HCT116 (cell line): Measurements from ENCODE around the gene KIAA1671. TPM values are rescaled to one million over a fixed set of nuclear protein-coding genes. Genes with fewer than 3 reads are reported as not detected.

ENCODE experiments used
- ATAC-seq: fragments of 200-7000 bp; cut with Tn5 transposase; 2 replicates; pipeline ENCODE4 v1.9.1; 2020; ENCODE audit warnings: mild to moderate bottlenecking, moderate library complexity
- BruUV-seq: library from RNA; stranded (reverse); fragments of 400-500 nt; replicated peaks from 2 replicates; lab custom pipeline; 2021; lab: Mats Ljungman, UMichigan
- CTCF ChIA-PET: fragments of 300-600 bp; sonication (Branson Sonifier 250); formaldehyde crosslinking; loops from one replicate; lab custom pipeline; 2021; ENCODE audit warnings: antibody characterized with exemption; lab: Charles Lee
- POLR2A ChIA-PET: fragments of 300-600, 350-600 bp; sonication (Branson Sonifier 250); formaldehyde crosslinking; loops from one replicate; lab custom pipeline; 2021; ENCODE audit warnings: antibody characterized with exemption; lab: Charles Lee
- RAD21 ChIA-PET, 2 experiments: fragments of 300-600 bp; sonication (Branson Sonifier 250); formaldehyde crosslinking; loops; one replicate each; lab custom pipeline; 2023; ENCODE audit warnings: low total read pairs in 2 of 2; ENCODE audit not compliant: uncharacterized antibody in 2 of 2, unreplicated experiment in 2 of 2, low non-redundant PET in 1 of 2; lab: Charles Lee
- DNase-seq: peaks from one replicate; pipeline ENCODE4 v3.0.0-alpha.2; 2010; ENCODE audit warnings: low read depth, low spot score
- H2AFZ ChIP-seq: fragments of 200-600 bp; shearing (Covaris generic), sonication (generic); 2 replicates; pipeline ENCODE4 v1.6.1; 2017; ENCODE audit warnings: low read depth, mixed run types, mixed read lengths, antibody characterized with exemption, low read length; ENCODE audit not compliant: poor library complexity, severe bottlenecking
- H3K27ac ChIP-seq: 2 replicates; pipeline ENCODE4 v1.5.1; 2012; ENCODE audit warnings: low read depth, low read length
- H3K27me3 ChIP-seq: fragments of 200-600 bp; sonication (generic); 2 replicates; pipeline ENCODE4 v1.6.1; 2016; ENCODE audit warnings: mixed run types, low read length, mixed read lengths; ENCODE audit not compliant: insufficient read depth
- H3K36me3 ChIP-seq, 2 experiments: fragments of 200-500 bp in 1 of 2; fragments of 200-600 bp in 1 of 2; sonication (Bioruptor generic) in 1 of 2; sonication (generic) in 1 of 2; 2 replicates each; pipeline versions ENCODE4 v1.5.1 to v1.6.1; 2014 to 2016; ENCODE audit warnings: low read length in 2 of 2, inconsistent platforms in 1 of 2, mixed read lengths in 1 of 2, mixed run types in 1 of 2; ENCODE audit not compliant: insufficient read depth in 2 of 2, control insufficient read depth in 1 of 2
- H3K4me1 ChIP-seq, 2 experiments: fragments of 200-600 bp in 1 of 2; sonication (generic) in 1 of 2; 2 replicates each; pipeline versions ENCODE4 v1.5.1 to v1.6.1; 2012 to 2017; ENCODE audit warnings: low read length in 2 of 2, inconsistent platforms in 1 of 2, mild to moderate bottlenecking in 1 of 2, mixed read lengths in 1 of 2, mixed run types in 1 of 2, moderate library complexity in 1 of 2; ENCODE audit not compliant: insufficient read depth in 2 of 2, control insufficient read depth in 1 of 2
- H3K4me2 ChIP-seq: fragments of 200-600 bp; sonication (generic); 2 replicates; pipeline ENCODE4 v1.6.1; 2017; ENCODE audit warnings: mixed run types, low read length, mixed read lengths
- H3K4me3 ChIP-seq, 2 experiments: fragments of 200-600 bp in 1 of 2; sonication (generic) in 1 of 2; replicated peaks in 1 of 2; 2 replicates each; pipeline ENCODE4 v1.5.1; 2011 to 2016; ENCODE audit warnings: low read length in 2 of 2, control low read depth in 1 of 2, low read depth in 1 of 2, mild to moderate bottlenecking in 1 of 2, mixed read lengths in 1 of 2, mixed run types in 1 of 2
- H3K79me2 ChIP-seq: fragments of 200-600 bp; sonication (generic); 2 replicates; pipeline ENCODE4 v1.6.1; 2017; ENCODE audit warnings: mild to moderate bottlenecking, mixed run types, low read length, moderate library complexity, mixed read lengths; ENCODE audit not compliant: insufficient read depth
- H3K9ac ChIP-seq: fragments of 200-600 bp; sonication (generic); 2 replicates; pipeline ENCODE4 v1.6.1; 2016; ENCODE audit warnings: low read length, mixed read lengths
- H3K9me2 ChIP-seq: fragments of 200-600 bp; sonication (generic), shearing (Covaris generic); 2 replicates; pipeline ENCODE4 v1.6.1; 2017; ENCODE audit warnings: mixed run types, mild to moderate bottlenecking, moderate library complexity; ENCODE audit not compliant: insufficient read depth
- H3K9me3 ChIP-seq, 2 experiments: fragments of 200-500 bp in 1 of 2; fragments of 200-600 bp in 1 of 2; sonication (Bioruptor generic) in 1 of 2; sonication (generic) in 1 of 2; 2 replicates each; pipeline ENCODE4 v1.6.1; 2014 to 2017; ENCODE audit warnings: low read length in 2 of 2, mixed read lengths in 2 of 2, inconsistent platforms in 1 of 2, low read depth in 1 of 2, mild to moderate bottlenecking in 1 of 2, mixed run types in 1 of 2, moderate library complexity in 1 of 2; ENCODE audit not compliant: control insufficient read depth in 1 of 2, insufficient read depth in 1 of 2
- H4K20me1 ChIP-seq: fragments of 200-600 bp; sonication (generic), shearing (Covaris generic); 2 replicates; pipeline ENCODE4 v1.6.1; 2017; ENCODE audit warnings: mixed run types, mild to moderate bottlenecking, moderate library complexity; ENCODE audit not compliant: insufficient read depth
- ATF3 ChIP-seq: IDR thresholded peaks from 2 replicates; pipeline ENCODE4 v1.6.1; 2012
- CBX3 ChIP-seq: IDR thresholded peaks from 2 replicates; pipeline ENCODE4 v1.6.1; 2012; ENCODE audit warnings: low read depth
- CEBPB ChIP-seq: IDR thresholded peaks from 2 replicates; pipeline ENCODE4 v1.6.1; 2012; ENCODE audit warnings: low read depth
- CTCF ChIP-seq, 3 experiments: fragments of 200-600 bp in 1 of 3; sonication (generic) in 1 of 3; IDR thresholded peaks in 2 of 3; conservative IDR thresholded peaks in 1 of 3; 2 replicates each; pipeline ENCODE4 v1.5.1; 2012 to 2017; ENCODE audit warnings: low read depth in 2 of 3, low read length in 2 of 3, antibody characterized with exemption in 1 of 3, borderline replicate concordance in 1 of 3, control low read depth in 1 of 3, mild to moderate bottlenecking in 1 of 3, mixed read lengths in 1 of 3, mixed run types in 1 of 3, moderate library complexity in 1 of 3; ENCODE audit not compliant: insufficient read depth in 1 of 3
- EGR1 ChIP-seq: IDR thresholded peaks from 2 replicates; pipeline ENCODE4 v1.6.1; 2012; ENCODE audit warnings: low read depth
- ELF1 ChIP-seq: IDR thresholded peaks from 2 replicates; pipeline ENCODE4 v1.6.1; 2012; ENCODE audit warnings: low read depth, borderline replicate concordance
- EZH2phosphoT487 ChIP-seq: fragments of 200-600 bp; IDR thresholded peaks from 2 replicates; pipeline ENCODE4 v1.6.1; 2018; ENCODE audit warnings: antibody characterized with exemption, borderline replicate concordance
- FOSL1 ChIP-seq: IDR thresholded peaks from 2 replicates; pipeline ENCODE4 v1.6.1; 2012; ENCODE audit warnings: low read depth
- JUND ChIP-seq: IDR thresholded peaks from 2 replicates; pipeline ENCODE4 v1.6.1; 2012
- MAX ChIP-seq: IDR thresholded peaks from 2 replicates; pipeline ENCODE4 v1.6.1; 2012
- POLR2A ChIP-seq: IDR thresholded peaks from 2 replicates; pipeline ENCODE4 v1.7.0; 2011; ENCODE audit warnings: borderline replicate concordance; ENCODE audit not compliant: insufficient read depth, insufficient read length; ENCODE audit errors: extremely low read depth
- POLR2AphosphoS5 ChIP-seq: IDR thresholded peaks from 2 replicates; pipeline ENCODE4 v1.6.1; 2011; ENCODE audit warnings: mild to moderate bottlenecking, low read depth, low read length, moderate library complexity
- RAD21 ChIP-seq: IDR thresholded peaks from 2 replicates; pipeline ENCODE4 v1.6.1; 2012; ENCODE audit warnings: low read depth, mild to moderate bottlenecking
- SIN3A ChIP-seq: IDR thresholded peaks from 2 replicates; pipeline ENCODE4 v1.6.1; 2012; ENCODE audit warnings: low read depth
- SP1 ChIP-seq: IDR thresholded peaks from 2 replicates; pipeline ENCODE4 v1.6.1; 2012; ENCODE audit warnings: low read depth
- TCF7L2 ChIP-seq: IDR thresholded peaks from 2 replicates; pipeline ENCODE4 v1.7.0; 2011; ENCODE audit warnings: borderline replicate concordance, inconsistent platforms; ENCODE audit not compliant: insufficient read depth, insufficient read length; ENCODE audit errors: extremely low read depth
- YY1 ChIP-seq: IDR thresholded peaks from 2 replicates; pipeline ENCODE4 v1.6.1; 2011; ENCODE audit warnings: low read length, low read depth, moderate library complexity, mild to moderate bottlenecking; ENCODE audit not compliant: insufficient replicate concordance; ENCODE audit errors: extremely low read depth
- ZBTB33 ChIP-seq: IDR thresholded peaks from 2 replicates; pipeline ENCODE4 v1.6.1; 2011; ENCODE audit warnings: mild to moderate bottlenecking, low read length, moderate library complexity; ENCODE audit not compliant: insufficient replicate concordance; ENCODE audit errors: extremely low read depth
- ZFX ChIP-seq: fragments of 450-650 bp; IDR thresholded peaks from 2 replicates; pipeline ENCODE4 v1.6.1; 2017
- intact Hi-C: fragments of 100-400 bp; cut with micrococcal nuclease; formaldehyde crosslinking; loops from 2 replicates; pipeline ENCODE4 v1.10.0; 2022
- total RNA-seq: library from RNA; stranded (reverse); gene quantifications from one replicate; pipeline ENCODE4 v1.2.1, GENCODE V29; 2021; ENCODE audit not compliant: unreplicated experiment

The KIAA1671 gene
- total RNA-seq, 1 experiment from 2014 or later, result 36.8 TPM

GRCh38 chr22:25197340-25197739 lies 244.8 kb downstream of the KIAA1671 start (continued):
- TF ChIP-seq SP1 (no peak), RAD21 (no peak), FOSL1 (no peak)

GRCh38 chr22:25199731-25200520 lies 247.4 kb downstream of the KIAA1671 start, which contains the start of gene CRYBB3:
Gene CRYBB3 (plus strand): TSS chr22:25199858. CDS start chr22:25201397, 1,539 bp downstream.
- H3K27ac ChIP-seq, result no peak within 1 kb of the TSS
- H2AFZ ChIP-seq, result no peak within 1 kb of the TSS
- intact Hi-C loops, result loop anchor here (10.0 kb wide), 1 partner anchor 135 kb away; no protein-coding TSS in a partner anchor
- no peaks in the 10 kb centered on the region for H3K9me3 ChIP-seq
- H3K9ac ChIP-seq, result no peak within 1 kb of the TSS
- TF ChIP-seq JUND (no peak), ATF3 (no peak), CTCF (IDR thresholded peaks at IDR 0.05 in 2 of 3, conservative IDR thresholded peaks at IDR 0.05 in 1 of 3; ENCODE audit: borderline replicate concordance in 1 of 3, insufficient read depth in 1 of 3, low read depth in 2 of 3, low read length in 2 of 3) (no peak), ZBTB33 (no peak), EZH2phosphoT487 (no peak), POLR2AphosphoS5 (no peak), CBX3 (no peak), POLR2A (no peak), CEBPB (no peak), ELF1 (no peak), YY1 (no peak), EGR1 (no peak), SIN3A (no peak), SP1 (no peak), MAX (no peak), ZFX (no peak), TCF7L2 (no peak)
- ATAC-seq (no peak), DNase-seq (no peak)
- no peaks in the 10 kb centered on the region for H3K36me3 ChIP-seq
- RAD21 ChIA-PET, result no interaction called here
- CTCF ChIA-PET, result no interaction called here
- H3K4me3 ChIP-seq, result no peak within 1 kb of the TSS
- no peaks in the 10 kb centered on the region for H4K20me1 ChIP-seq
- H3K27me3 ChIP-seq, result no peaks in the 10 kb centered on the region
- no peaks in the 10 kb centered on the region for H3K79me2 ChIP-seq
- H3K4me1 ChIP-seq, result no peaks in the 10 kb centered on the region
- BruUV-seq, result no TSS peak
- H3K4me2 ChIP-seq, result no peak within 1 kb of the TSS
- H3K9me2 ChIP-seq, result no peaks in the 10 kb centered on the region
- POLR2A ChIA-PET, result no interaction called here
